ENCODE data around the gene PRDX5.
A peak's percentile ranks its signal among the peaks of the same experiment; 100 is the strongest.

The PRDX5 gene

DNA sequence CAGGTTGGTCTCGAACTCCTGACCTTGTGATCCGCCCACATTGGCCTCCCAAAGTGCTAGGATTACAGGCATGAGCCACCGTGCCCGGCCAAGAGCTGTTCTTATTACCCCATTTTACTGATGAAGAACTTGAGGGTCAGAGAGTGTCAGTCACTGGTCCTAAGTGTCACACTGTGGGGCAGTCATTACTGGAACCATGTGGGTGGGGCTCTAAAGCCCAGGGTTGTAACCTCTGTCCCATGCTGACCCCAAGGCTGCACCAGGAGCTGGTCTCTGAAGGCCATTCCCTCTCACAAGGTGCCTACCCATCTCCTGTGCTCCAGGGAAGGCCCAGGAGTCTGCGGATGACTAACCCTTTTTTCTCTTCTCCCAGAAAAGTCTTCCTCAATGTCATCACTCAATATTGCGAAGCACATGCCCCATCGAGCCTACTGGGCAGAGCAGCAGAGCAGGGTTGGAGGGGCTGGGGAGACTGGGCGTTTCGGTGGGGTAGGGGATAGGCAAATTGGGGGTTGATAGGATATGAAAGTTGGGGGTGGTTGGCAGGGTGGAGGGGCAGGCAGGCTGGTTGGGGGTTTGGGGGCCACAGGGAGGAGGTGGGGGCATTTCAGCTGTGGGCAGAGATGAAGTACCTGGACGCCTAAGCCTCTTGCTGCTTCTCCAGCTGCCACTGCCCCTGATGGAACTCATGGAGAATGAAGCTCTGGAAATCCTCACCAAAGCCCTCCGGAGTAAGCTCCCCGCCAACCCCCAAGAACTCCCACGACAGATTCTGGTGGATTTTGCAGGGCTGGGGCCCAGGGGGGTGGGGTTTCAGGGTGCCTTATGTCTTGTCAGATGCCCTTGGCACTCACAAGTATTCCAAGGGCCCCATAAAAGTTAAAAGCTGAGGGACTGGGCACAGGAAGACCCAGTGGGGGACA is 14.6 kb upstream of the PRDX5 start:
- peak overlapping the region; percentile 99; the same call in 1 of the 2 replicates for H3K27ac ChIP-seq (ENCODE audit: low read length)
- TF ChIP-seq, protein P1, sequence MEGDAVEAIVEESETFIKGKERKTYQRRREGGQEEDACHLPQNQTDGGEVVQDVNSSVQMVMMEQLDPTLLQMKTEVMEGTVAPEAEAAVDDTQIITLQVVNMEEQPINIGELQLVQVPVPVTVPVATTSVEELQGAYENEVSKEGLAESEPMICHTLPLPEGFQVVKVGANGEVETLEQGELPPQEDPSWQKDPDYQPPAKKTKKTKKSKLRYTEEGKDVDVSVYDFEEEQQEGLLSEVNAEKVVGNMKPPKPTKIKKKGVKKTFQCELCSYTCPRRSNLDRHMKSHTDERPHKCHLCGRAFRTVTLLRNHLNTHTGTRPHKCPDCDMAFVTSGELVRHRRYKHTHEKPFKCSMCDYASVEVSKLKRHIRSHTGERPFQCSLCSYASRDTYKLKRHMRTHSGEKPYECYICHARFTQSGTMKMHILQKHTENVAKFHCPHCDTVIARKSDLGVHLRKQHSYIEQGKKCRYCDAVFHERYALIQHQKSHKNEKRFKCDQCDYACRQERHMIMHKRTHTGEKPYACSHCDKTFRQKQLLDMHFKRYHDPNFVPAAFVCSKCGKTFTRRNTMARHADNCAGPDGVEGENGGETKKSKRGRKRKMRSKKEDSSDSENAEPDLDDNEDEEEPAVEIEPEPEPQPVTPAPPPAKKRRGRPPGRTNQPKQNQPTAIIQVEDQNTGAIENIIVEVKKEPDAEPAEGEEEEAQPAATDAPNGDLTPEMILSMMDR (IDR thresholded peaks at IDR 0.05; ENCODE audit: low read length): no peak
- TF ChIP-seq EZH2 (optimal IDR thresholded peaks at IDR 0.05; ENCODE audit: low read depth, low read length): no peak
- no peak for TF ChIP-seq EZH2phosphoT487 (IDR thresholded peaks at IDR 0.05; ENCODE audit: low read length)

DNA sequence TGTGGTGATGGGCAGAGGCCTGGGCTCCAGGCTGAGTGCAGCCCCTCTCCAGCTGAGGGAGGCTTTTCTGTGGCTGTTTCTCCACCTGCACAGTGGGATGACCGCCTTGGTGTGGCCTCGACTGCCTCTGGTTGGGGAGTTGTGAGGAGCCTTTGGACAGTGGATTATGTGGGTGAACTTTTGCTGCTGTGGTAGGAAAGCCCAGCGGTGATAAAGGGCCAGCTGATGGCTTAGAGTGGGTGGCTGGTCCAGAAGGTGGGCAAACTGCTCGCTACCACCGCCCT is 13.9 kb upstream of the PRDX5 start:
- TF ChIP-seq, protein P1 (IDR thresholded peaks at IDR 0.05; ENCODE audit: low read length): no peak
- TF ChIP-seq EZH2phosphoT487 (IDR thresholded peaks at IDR 0.05; ENCODE audit: low read length): no peak
- no peak for TF ChIP-seq EZH2 (optimal IDR thresholded peaks at IDR 0.05; ENCODE audit: low read depth, low read length)
- Histone ChIP-seq H3K4me1 (ENCODE audit: low read length) (peaks cover 24% of the 10 kb centered on the region), H3K27ac (ENCODE audit: low read length) (peak overlapping the region; percentile 99), H3K36me3 (replicated peaks; ENCODE audit: insufficient read depth, low read length) (no peaks in the 10 kb centered on the region), H3K79me2 (ENCODE audit: low read length) (peaks cover 26% of the 10 kb centered on the region), H3K4me3 (ENCODE audit: low read length) (peak overlapping the region; percentile 76), H3F3A (ENCODE audit: insufficient read depth, low read length) (peaks cover 24% of the 10 kb centered on the region), H3K4me2 (ENCODE audit: low read depth, low read length) (peak overlapping the region; percentile 82), H3K9me3 (replicated peaks; ENCODE audit: insufficient read depth, low read length) (no peaks in the 10 kb centered on the region), H2AFZ (ENCODE audit: low read length) (0 out of 2 replicates have a peak overlapping the region, but pooled peaks have one; percentile 1), H3K9ac (ENCODE audit: low read length) (peak overlapping the region; percentile 99), H3K27me3 (replicated peaks; ENCODE audit: insufficient read depth, low read length) (peaks cover 24% of the 10 kb centered on the region), H4K20me1 (ENCODE audit: insufficient read depth, low read length) (no peaks in the 10 kb centered on the region), H3K9me2 (replicated peaks; ENCODE audit: insufficient read depth, low read length) (no peaks in the 10 kb centered on the region)
- DNase-seq: no peak

More for the DNA sequence above, 14.6 kb upstream of the PRDX5 start:
- peak overlapping the region; percentile 82 for H3K4me2 ChIP-seq (ENCODE audit: low read depth, low read length)
- peaks cover 30% of the 10 kb centered on the region for H3K27me3 ChIP-seq (replicated peaks; ENCODE audit: insufficient read depth, low read length)
- no peaks in the 10 kb centered on the region for H3K36me3 ChIP-seq (replicated peaks; ENCODE audit: insufficient read depth, low read length)
- peaks cover 26% of the 10 kb centered on the region for H3K79me2 ChIP-seq (ENCODE audit: low read length)
- H3K4me1 ChIP-seq (ENCODE audit: low read length): peaks cover 24% of the 10 kb centered on the region
- H3K9me2 ChIP-seq (replicated peaks; ENCODE audit: insufficient read depth, low read length): no peaks in the 10 kb centered on the region
- no peak for DNase-seq
- no peaks in the 10 kb centered on the region for H3K9me3 ChIP-seq (replicated peaks; ENCODE audit: insufficient read depth, low read length)
- no peaks in the 10 kb centered on the region for H4K20me1 ChIP-seq (ENCODE audit: insufficient read depth, low read length)
- H2AFZ ChIP-seq (ENCODE audit: low read length): no peak overlapping the region
- peaks cover 24% of the 10 kb centered on the region for H3F3A ChIP-seq (ENCODE audit: insufficient read depth, low read length)
- peak overlapping the region; percentile 99 for H3K9ac ChIP-seq (ENCODE audit: low read length)
- peak overlapping the region; percentile 76 for H3K4me3 ChIP-seq (ENCODE audit: low read length)

DNA sequence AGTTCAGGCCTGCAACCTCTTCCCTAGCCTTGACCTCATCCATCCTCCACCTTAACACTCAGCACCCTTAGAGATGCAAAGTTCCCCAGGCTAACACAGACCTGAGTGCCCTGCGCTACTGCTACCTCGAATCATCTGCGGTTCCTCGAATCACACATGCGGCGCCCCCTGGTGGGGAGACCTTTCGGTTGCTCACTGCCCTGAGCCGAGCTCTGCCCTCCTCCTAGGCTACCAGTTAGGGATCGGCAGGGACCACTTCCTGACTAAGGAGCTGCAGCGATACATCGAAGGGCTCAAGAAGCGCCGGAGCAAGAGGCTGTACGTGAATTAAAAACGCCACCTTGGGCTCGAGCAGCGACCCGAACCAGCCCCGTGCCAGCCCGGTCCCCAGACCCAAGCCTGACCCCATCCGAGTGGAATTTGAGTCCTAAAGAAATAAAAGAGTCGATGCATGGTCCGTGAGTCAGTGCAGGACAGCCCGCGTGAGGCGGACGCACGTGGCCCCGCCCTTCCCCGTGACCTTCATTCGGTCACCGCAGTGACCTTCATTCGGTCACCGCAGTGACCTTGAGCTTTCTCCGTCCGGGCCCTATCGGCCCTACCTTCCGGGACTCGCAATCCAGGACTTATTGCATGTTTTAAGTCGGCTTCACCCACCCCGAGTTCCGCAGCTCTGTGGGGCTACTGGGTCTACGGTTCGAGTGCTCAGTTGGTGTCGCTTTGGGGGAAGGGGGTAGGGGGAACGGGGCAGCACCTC is 13.4 kb upstream of the PRDX5 start:
- TF ChIP-seq, protein P1 (IDR thresholded peaks at IDR 0.05; ENCODE audit: low read length): peak; percentile 96
- no peak for TF ChIP-seq EZH2phosphoT487 (IDR thresholded peaks at IDR 0.05; ENCODE audit: low read length)
- no peaks in the 10 kb centered on the region for H3K36me3 ChIP-seq (replicated peaks; ENCODE audit: insufficient read depth, low read length)
- no peaks in the 10 kb centered on the region for H3K9me3 ChIP-seq (replicated peaks; ENCODE audit: insufficient read depth, low read length)
- H3K4me1 ChIP-seq (ENCODE audit: low read length): peaks cover 24% of the 10 kb centered on the region
- no peaks in the 10 kb centered on the region for H3K9me2 ChIP-seq (replicated peaks; ENCODE audit: insufficient read depth, low read length)
- peak; percentile 96 for DNase-seq
- peak overlapping the region; percentile 82 for H3K4me2 ChIP-seq (ENCODE audit: low read depth, low read length)
- H3K4me3 ChIP-seq (ENCODE audit: low read length): peak overlapping the region; percentile 76
- peak overlapping the region; percentile 99 for H3K27ac ChIP-seq (ENCODE audit: low read length)
- peaks cover 24% of the 10 kb centered on the region for H3F3A ChIP-seq (ENCODE audit: insufficient read depth, low read length)
- H3K9ac ChIP-seq (ENCODE audit: low read length): peak overlapping the region; percentile 99
- H2AFZ ChIP-seq (ENCODE audit: low read length): peak overlapping the region; percentile 20; the same call in 1 of the 2 replicates
- H3K27me3 ChIP-seq (replicated peaks; ENCODE audit: insufficient read depth, low read length): peaks cover 19% of the 10 kb centered on the region
- H3K79me2 ChIP-seq (ENCODE audit: low read length): peaks cover 29% of the 10 kb centered on the region
- no peaks in the 10 kb centered on the region for H4K20me1 ChIP-seq (ENCODE audit: insufficient read depth, low read length)

Data from MM.1S (cell line).